Stimulated activated effector memory CD8-positive, alpha-beta T cell treated with anti-CD3 and anti-CD28 coated beads, Interleukin-12 subunit alpha, Interleukin-12 subunit beta, amount 100 ng/mL, for 72 hours (primary cell): Measurements from ENCODE around the gene PCGF1.
"Not testable (repeated sequence)": the region's sequence is repeated elsewhere in the genome, so short reads cannot be mapped to it uniquely, and the experiment has no call there.

Experiments used
- ATAC-seq: fragments of 150-1000 bp; cut with Tn5 transposase; 2 replicates; pipeline ENCODE4 v1.10.0; 2021
- DNase-seq, 2 donors: peaks; one replicate each; pipeline ENCODE4 v3.0.0; 2021 to 2022; ENCODE audit warnings: low spot score in 2 of 2
- H3K27ac Mint-ChIP-seq: one replicate; pipeline ENCODE4 v1.8.0; 2022; ENCODE audit warnings: mild to moderate bottlenecking, mixed read lengths
- H3K36me3 Mint-ChIP-seq: one replicate; pipeline ENCODE4 v1.8.0; 2022; ENCODE audit warnings: mild to moderate bottlenecking, mixed read lengths
- H3K4me1 Mint-ChIP-seq: one replicate; pipeline ENCODE4 v1.8.0; 2022; ENCODE audit warnings: mixed read lengths
- H3K4me3 Mint-ChIP-seq: one replicate; pipeline ENCODE4 v1.8.0; 2022; ENCODE audit warnings: mild to moderate bottlenecking, mixed read lengths
- H3K9me3 Mint-ChIP-seq: one replicate; pipeline ENCODE4 v1.8.0; 2022; ENCODE audit warnings: mixed read lengths

PCGF1 gene

DNA sequence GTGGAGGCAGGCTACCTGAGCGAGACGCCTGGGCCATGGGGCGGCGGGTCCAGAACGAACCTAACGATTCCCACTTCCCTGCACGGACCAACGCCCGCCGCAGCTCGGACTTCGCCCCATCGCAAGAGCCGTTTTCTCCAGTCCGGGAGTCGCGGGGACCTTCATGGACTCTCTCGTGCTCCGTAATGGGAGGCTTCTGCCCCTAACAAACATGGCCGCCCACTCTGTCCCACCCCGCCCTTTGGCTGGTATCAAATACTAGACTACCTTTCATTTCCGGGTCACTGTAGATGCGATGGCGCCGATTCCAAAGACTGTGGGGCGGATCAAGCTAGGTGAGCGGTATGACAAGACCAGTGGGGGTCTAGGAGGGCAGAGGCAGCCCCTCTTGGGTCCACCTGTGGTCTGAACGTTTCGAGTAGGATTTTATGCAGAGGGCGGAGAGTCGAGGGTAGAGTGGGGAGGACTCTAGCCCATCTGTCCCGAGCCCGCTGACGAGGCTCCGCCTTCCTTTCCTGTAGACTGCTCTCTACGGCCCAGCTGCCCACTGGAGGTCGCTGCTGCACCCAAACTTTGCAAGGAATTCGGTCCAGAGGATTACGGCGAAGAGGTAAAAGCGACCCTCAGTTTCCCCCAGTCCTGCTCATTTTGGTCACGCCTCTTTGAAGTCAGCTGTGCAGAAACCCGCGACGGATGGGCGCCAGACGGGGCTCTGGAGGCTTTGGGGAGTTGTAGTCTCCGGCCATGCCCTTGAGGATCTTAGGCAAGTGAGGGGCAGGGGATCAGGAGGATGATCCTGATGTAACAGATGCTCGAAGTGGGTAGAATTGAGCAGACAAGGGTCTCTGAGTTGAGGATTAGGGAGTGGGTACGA is 24.5 kb downstream of the PCGF1 start, which contains the start of the genes CCDC142 and TTC31:
TSS of gene CCDC142 (minus strand) at position 198 of the 874 bp plus-strand sequence. CDS start at position 37, 161 bp downstream.
TSS of gene TTC31 (plus strand) at position 281 of the 874 bp plus-strand sequence. CDS start at position 296, 15 bp downstream.
- Mint-ChIP-seq H3K36me3 (peaks cover 68% of the 10 kb centered on the region), H3K27ac (peak within 1 kb of the TSS; percentile 95), H3K4me3 (peak within 1 kb of the TSS; percentile 90), H3K9me3 (no peaks in the 10 kb centered on the region), H3K4me1 (peaks cover 39% of the 10 kb centered on the region)
- peak; percentile 79 to 96 for DNase-seq
- ATAC-seq = peak; percentile 96

GRCh38 chr2:74481961-74482800 is 25.3 kb downstream of the PCGF1 start:
- H3K4me3 Mint-ChIP-seq = peak overlapping the region; percentile 90
- H3K4me1 Mint-ChIP-seq = peaks cover 39% of the 10 kb centered on the region
- H3K27ac Mint-ChIP-seq = peak overlapping the region; percentile 95
- peak in 1 of 2 donors; percentile 88 for DNase-seq
- H3K9me3 Mint-ChIP-seq = no peaks in the 10 kb centered on the region
- peak; percentile 65 for ATAC-seq
- peaks cover 76% of the 10 kb centered on the region for H3K36me3 Mint-ChIP-seq

DNA sequence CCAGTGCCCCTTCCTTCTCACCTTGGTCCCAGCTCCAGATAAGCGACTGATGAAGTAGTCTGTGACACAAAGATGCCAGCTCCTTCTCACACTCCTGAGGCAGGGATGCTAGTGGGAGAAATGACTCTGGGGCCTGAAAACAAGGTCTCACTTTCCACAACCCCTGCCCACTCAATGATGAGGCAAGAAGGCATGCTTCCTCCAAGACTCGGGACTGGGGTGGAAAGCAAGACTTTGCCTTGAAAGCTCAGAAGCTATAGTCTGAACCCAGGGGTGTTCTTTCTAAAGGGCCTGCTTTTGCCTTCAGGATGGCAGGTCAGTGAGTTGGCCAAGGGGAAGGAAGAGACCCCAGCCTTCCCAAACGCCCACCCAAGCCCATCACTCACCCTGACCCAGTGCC is 26.1 kb downstream of the PCGF1 start:
- Mint-ChIP-seq H3K4me1 (peaks cover 33% of the 10 kb centered on the region), H3K27ac (peak overlapping the region; percentile 95), H3K9me3 (no peaks in the 10 kb centered on the region), H3K36me3 (peaks cover 70% of the 10 kb centered on the region), H3K4me3 (peak overlapping the region; percentile 90)
- DNase-seq = no peak
- ATAC-seq = no peak

- Mint-ChIP-seq H3K9me3 (no peaks in the 10 kb centered on the region), H3K4me1 (peaks cover 24% of the 10 kb centered on the region), H3K4me3 (no peak overlapping the region), H3K36me3 (peaks cover 83% of the 10 kb centered on the region), H3K27ac (peak overlapping the region; percentile 54)
- DNase-seq = no peak
- no peak for ATAC-seq
Measured at GRCh38 chr2:74474899-74475298, 32.6 kb downstream of the PCGF1 start.

DNA sequence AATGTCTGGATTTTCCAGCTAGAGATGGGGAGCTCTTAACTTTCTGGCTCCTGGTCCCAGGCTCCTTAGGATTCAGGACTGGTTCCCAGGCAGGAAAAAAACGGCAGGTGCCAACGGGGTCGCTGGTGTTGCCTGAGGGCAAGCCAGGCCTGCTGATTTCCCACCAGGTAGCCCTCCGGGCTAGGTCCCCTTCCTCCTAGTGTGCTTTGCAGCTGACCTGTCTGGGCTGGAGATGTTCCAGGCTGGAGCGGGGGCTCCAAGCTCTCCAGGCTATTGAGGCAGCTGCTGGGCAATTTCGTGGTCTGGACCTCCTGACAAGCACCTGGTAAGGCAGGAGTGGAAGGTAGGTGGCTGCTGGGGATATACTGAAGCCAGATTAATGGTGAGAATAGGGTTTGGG is 33.0 kb downstream of the PCGF1 start:
- DNase-seq = no peak
- no peak for ATAC-seq
- Mint-ChIP-seq H3K4me1 (peaks cover 27% of the 10 kb centered on the region), H3K27ac (no peak overlapping the region), H3K36me3 (peaks cover 79% of the 10 kb centered on the region), H3K9me3 (no peaks in the 10 kb centered on the region), H3K4me3 (peak overlapping the region; percentile 97)

- ATAC-seq = no peak
- Mint-ChIP-seq H3K4me1 (peaks cover 27% of the 10 kb centered on the region), H3K4me3 (peak overlapping the region; percentile 97), H3K36me3 (peaks cover 63% of the 10 kb centered on the region), H3K9me3 (no peaks in the 10 kb centered on the region), H3K27ac (peak overlapping the region; percentile 97)
- no peak for DNase-seq
Measured at GRCh38 chr2:74472945-74473258, 34.6 kb downstream of the PCGF1 start.

GRCh38 chr2:74472086-74472944 is 35.2 kb downstream of the PCGF1 start, which contains the start of gene MRPL53:
MRPL53 (minus strand) TSS chr2:74472680; CDS start chr2:74472660, 20 bp downstream.
- Mint-ChIP-seq H3K4me3 (peak within 1 kb of the TSS; percentile 97), H3K9me3 (no peaks in the 10 kb centered on the region), H3K36me3 (peaks cover 57% of the 10 kb centered on the region), H3K4me1 (peaks cover 27% of the 10 kb centered on the region), H3K27ac (peak within 1 kb of the TSS; percentile 97)
- peak; percentile 96 for ATAC-seq
- peak; percentile 88 to 97 for DNase-seq

DNA sequence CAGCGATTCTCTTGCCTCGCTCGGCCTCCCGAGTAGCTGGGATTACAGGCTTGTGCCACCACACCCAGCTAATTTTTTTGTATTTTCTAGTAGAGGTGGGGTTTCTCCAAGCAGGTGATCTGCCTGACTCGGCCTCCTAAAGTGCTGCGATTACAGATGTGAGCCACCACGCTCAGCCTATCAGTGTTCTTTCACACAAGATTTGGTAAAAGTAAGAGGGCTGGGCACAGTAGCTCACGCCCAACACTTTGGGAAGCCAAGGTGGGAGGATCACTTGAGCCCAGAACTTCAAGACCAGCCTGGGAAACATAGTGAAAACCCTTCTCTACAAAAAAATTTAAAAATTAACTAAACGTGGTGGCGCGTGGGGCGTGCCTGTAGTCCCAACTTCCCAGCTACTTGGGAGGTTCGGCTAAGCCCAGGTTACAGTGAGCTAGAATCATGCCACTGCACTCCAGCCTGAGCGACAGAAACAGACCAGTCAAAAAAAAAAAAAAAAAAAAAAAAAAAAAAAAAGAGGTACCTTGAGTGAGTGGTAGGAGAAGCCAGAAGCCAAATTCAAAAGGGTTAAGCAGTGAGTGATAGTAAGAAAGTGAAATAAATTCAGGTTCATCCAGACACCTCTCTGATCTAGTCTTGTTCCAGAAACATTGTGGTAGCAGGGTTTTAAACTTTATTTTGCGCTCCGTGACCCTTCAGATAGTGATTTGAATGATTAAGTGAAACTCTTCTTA is 36.0 kb downstream of the PCGF1 start:
- peaks cover 27% of the 10 kb centered on the region for H3K4me1 Mint-ChIP-seq

DNA sequence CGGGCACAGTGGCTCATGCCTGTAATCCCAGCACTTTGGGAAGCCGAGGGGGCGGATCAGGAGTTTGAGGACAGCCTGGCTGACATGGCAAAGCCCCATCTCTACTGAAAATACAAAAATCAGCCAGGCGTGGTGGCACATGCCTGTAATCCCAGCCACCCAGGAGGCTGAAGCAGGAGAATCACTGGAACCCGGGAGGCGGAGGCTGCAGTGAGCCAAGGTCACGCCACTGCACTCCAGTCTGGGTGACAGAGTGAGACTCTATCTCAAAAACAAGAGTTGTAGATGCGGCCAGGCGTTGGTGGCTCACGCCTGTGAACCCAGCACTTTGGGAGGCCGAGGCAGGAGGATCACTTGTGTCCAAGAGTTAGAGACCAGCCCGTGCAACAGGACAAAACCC is 36.8 kb downstream of the PCGF1 start:
- H3K36me3 Mint-ChIP-seq = peaks cover 56% of the 10 kb centered on the region
- H3K9me3 Mint-ChIP-seq, DNase-seq, ATAC-seq: not testable (repeated sequence)
- H3K4me1 Mint-ChIP-seq = peaks cover 27% of the 10 kb centered on the region
- peak overlapping the region; percentile 83 for H3K27ac Mint-ChIP-seq
- H3K4me3 Mint-ChIP-seq = peak overlapping the region; percentile 97

More for the DNA sequence above, 36.0 kb downstream of the PCGF1 start:
- DNase-seq (no peak), ATAC-seq (peak; percentile 4)
- Mint-ChIP-seq H3K36me3 (peaks cover 56% of the 10 kb centered on the region), H3K27ac (peak overlapping the region; percentile 97), H3K9me3 (no peaks in the 10 kb centered on the region), H3K4me3 (peak overlapping the region; percentile 97)

DNA sequence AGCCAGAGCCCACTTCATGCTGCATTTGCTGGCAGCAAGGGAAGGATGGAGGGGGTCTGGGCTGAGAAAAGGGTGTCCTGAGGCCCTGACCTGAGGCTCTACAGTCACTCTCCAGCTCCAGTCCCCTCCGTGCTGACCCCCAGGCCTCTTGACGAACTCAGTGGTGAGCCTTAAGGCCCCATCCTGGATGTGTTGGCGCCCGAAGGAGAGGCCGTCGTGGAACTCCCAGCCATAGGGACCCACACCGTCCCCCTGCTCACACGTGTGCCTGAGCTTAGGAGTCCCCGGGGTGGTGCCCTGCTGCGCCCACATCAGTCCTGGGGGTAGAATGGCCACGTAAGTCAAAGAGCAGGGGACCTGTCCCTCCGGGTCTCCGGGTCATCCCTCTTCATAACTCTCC is 43.1 kb downstream of the PCGF1 start:
- H3K27ac Mint-ChIP-seq = peak overlapping the region; percentile 98
- H3K4me3 Mint-ChIP-seq = peak overlapping the region; percentile 97
- ATAC-seq (no peak), DNase-seq (no peak)
- H3K36me3 Mint-ChIP-seq = peaks cover 51% of the 10 kb centered on the region
- no peaks in the 10 kb centered on the region for H3K9me3 Mint-ChIP-seq
- peaks cover 25% of the 10 kb centered on the region for H3K4me1 Mint-ChIP-seq

DNA sequence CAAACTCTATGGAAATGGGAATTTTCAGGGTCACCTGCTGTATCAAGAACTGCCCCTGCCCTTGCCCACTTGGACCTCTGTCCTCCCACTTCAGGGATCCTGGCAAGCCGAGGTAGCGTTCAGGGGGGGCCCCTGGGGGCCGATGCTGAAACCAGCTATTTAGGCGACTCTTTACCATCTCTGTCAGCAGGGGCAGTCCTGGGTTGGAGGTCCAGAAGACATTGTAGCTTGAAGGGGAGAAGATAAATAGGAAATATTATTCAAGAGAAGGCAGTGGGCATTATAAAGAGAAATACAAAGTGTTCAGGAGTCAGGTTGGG is 44.7 kb downstream of the PCGF1 start:
- H3K4me3 Mint-ChIP-seq = peak overlapping the region; percentile 97
- no peaks in the 10 kb centered on the region for H3K9me3 Mint-ChIP-seq
- ATAC-seq = no peak
- peaks cover 40% of the 10 kb centered on the region for H3K4me1 Mint-ChIP-seq
- no peak for DNase-seq
- H3K27ac Mint-ChIP-seq = peak overlapping the region; percentile 86
- H3K36me3 Mint-ChIP-seq = peaks cover 68% of the 10 kb centered on the region

DNA sequence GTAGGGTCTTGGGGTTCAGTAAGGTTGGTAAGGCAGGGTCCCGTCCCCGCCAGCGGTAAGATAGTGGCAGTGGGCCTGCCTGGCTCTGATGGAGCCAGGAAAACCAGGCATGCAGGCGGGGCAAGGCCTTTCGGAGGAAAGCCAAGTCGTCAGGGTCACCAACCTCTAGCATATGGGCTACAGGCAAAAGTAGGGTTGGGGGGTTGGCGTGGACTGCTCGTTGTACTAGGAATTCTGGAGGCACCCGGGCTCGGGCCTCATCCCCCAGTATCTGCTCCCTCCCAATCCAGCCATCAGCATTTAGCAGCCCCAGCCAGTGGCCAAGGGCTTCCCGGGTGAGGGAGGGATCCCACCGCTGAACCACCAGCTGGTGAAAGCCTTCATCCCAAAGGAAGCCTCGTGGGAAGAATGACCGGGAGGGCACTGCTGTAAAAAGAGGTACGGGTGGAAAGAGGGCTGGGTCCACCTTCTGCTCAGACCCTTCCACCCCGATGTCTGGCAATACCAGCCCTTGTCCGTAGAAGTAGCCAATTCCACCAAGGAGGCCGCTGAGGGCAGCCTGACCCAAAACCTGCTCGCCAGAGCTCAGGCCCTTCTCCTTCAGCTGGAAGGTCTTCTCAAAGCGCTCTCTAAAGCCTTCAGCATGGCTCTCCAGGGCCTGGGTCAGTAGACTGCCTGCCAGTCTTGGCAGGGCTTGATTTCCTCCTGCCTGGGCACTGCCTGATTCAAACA is 45.3 kb downstream of the PCGF1 start:
- Mint-ChIP-seq H3K9me3 (no peaks in the 10 kb centered on the region), H3K36me3 (peaks cover 73% of the 10 kb centered on the region), H3K27ac (peak overlapping the region; percentile 86), H3K4me1 (peaks cover 45% of the 10 kb centered on the region), H3K4me3 (peak overlapping the region; percentile 97)
- ATAC-seq (no peak), DNase-seq (no peak)

DNA sequence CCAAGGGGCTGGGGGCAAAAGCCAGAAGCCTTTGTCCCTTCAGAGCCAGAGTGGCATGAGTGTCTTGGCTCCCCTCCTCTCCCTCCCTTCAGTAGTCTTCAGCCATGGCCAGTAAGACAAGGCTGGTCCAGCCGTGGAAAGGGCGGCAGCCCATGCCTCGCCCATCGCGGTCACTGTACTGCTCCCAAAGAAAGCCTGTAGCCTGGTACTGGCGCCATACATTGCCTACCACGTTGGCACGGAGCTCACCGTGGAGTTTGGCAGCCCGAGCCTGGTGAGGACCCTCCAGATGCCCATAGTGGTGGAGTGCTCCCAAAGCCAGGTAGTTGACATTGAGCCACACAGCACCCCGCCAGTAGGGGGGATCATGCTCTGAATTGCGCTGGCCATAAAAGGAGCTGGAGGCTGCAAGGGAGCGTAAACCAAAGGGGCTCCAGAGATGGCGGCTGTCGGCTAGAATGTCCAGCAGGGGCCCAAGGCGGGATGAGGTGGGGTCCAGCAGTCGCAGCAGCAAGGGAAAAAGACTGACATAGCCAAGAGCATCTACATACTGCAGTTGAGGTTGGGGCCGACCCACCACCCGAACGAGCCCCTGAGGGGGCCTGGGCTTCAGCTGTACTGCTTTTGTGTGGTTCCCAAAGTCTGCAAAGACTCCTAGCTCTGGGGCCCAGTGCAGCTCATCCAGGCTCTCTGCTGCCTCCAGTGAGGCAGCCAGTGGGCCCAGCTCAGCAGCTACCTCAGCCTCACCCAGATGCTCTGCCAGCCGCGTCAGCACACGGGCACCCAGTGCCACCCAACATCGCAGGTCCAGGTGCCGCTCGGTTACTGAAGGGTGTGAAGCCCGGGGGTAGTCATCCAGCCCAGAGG is 46.1 kb downstream of the PCGF1 start:
- H3K27ac Mint-ChIP-seq = no peak overlapping the region
- H3K4me1 Mint-ChIP-seq = peaks cover 53% of the 10 kb centered on the region
- no peak for ATAC-seq
- no peak overlapping the region for H3K4me3 Mint-ChIP-seq
- DNase-seq = no peak
- peaks cover 81% of the 10 kb centered on the region for H3K36me3 Mint-ChIP-seq
- no peaks in the 10 kb centered on the region for H3K9me3 Mint-ChIP-seq
